ENCODE results near the gene SNAPC4. TPM values are rescaled to one million over a fixed set of nuclear protein-coding genes. Genes with fewer than 3 reads are reported as not detected.

SNAPC4 gene
- total RNA-seq, 6 experiments from 2014 or later, result 3.8 to 6.5 (median 5.4) TPM

- DNase-seq, result no peak
- no peak overlapping the region for H3K27ac ChIP-seq
- H3K4me1 ChIP-seq, result peaks cover 0 to 24% (median 11%) of the 10 kb centered on the region in 4 donors
- no peaks in the 10 kb centered on the region for H3K27me3 ChIP-seq
- ATAC-seq, result no peak
- no peak overlapping the region for H3K4me3 ChIP-seq
- H3K9me3 ChIP-seq, result no peaks in the 10 kb centered on the region
- WGBS (ENCODE audit: insufficient coverage, low coverage, low lambda C conversion rate, missing lambda C conversion rate), result 60% methylated on average over 2 of the region's 7 CpGs
- H3K36me3 ChIP-seq, result peaks cover 17 to 79% (median 57%) of the 10 kb centered on the region in 4 donors
- no peak for TF ChIP-seq POLR2A (IDR thresholded peaks at IDR 0.05)
- TF ChIP-seq, protein P1, sequence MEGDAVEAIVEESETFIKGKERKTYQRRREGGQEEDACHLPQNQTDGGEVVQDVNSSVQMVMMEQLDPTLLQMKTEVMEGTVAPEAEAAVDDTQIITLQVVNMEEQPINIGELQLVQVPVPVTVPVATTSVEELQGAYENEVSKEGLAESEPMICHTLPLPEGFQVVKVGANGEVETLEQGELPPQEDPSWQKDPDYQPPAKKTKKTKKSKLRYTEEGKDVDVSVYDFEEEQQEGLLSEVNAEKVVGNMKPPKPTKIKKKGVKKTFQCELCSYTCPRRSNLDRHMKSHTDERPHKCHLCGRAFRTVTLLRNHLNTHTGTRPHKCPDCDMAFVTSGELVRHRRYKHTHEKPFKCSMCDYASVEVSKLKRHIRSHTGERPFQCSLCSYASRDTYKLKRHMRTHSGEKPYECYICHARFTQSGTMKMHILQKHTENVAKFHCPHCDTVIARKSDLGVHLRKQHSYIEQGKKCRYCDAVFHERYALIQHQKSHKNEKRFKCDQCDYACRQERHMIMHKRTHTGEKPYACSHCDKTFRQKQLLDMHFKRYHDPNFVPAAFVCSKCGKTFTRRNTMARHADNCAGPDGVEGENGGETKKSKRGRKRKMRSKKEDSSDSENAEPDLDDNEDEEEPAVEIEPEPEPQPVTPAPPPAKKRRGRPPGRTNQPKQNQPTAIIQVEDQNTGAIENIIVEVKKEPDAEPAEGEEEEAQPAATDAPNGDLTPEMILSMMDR (IDR thresholded peaks at IDR 0.05), result no peak
- intact Hi-C loops (cut with DNase I), result no loop called here
These were observed 45.8 kb upstream of the SNAPC4 start for GRCh38 chr9:136445799-136446198.

- Histone ChIP-seq H3K4me1 (peaks cover 0 to 34% (median 16%) of the 10 kb centered on the region in 4 donors), H3K36me3 (peaks cover 7 to 62% (median 45%) of the 10 kb centered on the region in 4 donors), H3K27me3 (no peaks in the 10 kb centered on the region), H3K4me3 (no peak overlapping the region), H3K9me3 (no peaks in the 10 kb centered on the region), H3K27ac (no peak overlapping the region)
- DNase-seq (no peak), ATAC-seq (no peak)
- intact Hi-C loops (cut with DNase I), result no loop called here
- TF ChIP-seq, protein P1 (IDR thresholded peaks at IDR 0.05), result no peak
- no peak for TF ChIP-seq POLR2A (IDR thresholded peaks at IDR 0.05)
- 88% methylated on average over 11 of the region's 20 CpGs for WGBS (ENCODE audit: insufficient coverage, low coverage, low lambda C conversion rate, missing lambda C conversion rate)
These were observed 44.1 kb upstream of the SNAPC4 start for GRCh38 chr9:136444102-136444501.

- DNase-seq (no peak), ATAC-seq (no peak)
- intact Hi-C loops (cut with DNase I), result no loop called here
- Histone ChIP-seq H3K27ac (no peak overlapping the region), H3K9me3 (no peaks in the 10 kb centered on the region), H3K4me3 (no peak overlapping the region), H3K27me3 (no peaks in the 10 kb centered on the region), H3K4me1 (peaks cover 0 to 37% (median 16%) of the 10 kb centered on the region in 4 donors), H3K36me3 (peaks cover 4 to 58% (median 42%) of the 10 kb centered on the region in 4 donors)
- TF ChIP-seq, protein P1 (IDR thresholded peaks at IDR 0.05), result no peak
- WGBS (ENCODE audit: insufficient coverage, low coverage, low lambda C conversion rate, missing lambda C conversion rate), result 100% methylated on average over 5 of the region's 7 CpGs
These were observed 43.7 kb upstream of the SNAPC4 start for GRCh38 chr9:136443687-136444086.

DNA sequence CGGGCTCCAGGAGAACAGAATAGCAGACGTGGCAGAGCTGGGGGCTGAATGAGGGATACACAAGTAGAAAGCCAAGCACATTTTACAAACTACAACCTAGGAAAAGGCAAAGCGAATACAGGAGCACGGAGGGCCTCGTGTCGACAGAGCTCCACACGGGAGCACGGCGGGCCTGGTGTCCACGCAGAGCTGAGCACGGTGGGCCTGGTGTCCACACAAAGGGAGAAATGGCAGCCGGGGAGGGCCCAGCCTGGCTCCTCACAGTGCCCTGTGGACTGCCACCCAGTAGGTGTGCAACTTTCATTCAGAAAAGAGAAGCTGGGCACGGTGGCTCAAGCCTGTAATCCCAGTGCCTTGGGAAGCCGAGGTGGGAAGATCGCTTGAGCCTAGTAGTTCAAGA, 43.1 kb upstream of the SNAPC4 start:
- intact Hi-C loops (cut with DNase I), result no loop called here
- DNase-seq, result no peak
- TF ChIP-seq POLR2A (IDR thresholded peaks at IDR 0.05), result no peak
- TF ChIP-seq, protein P1 (IDR thresholded peaks at IDR 0.05), result no peak
- Histone ChIP-seq H3K4me3 (no peak overlapping the region), H3K27ac (peak overlapping the region in 1 of 3 donors; percentile 86), H3K4me1 (peaks cover 0 to 43% (median 19%) of the 10 kb centered on the region in 4 donors), H3K36me3 (peaks cover 4 to 57% (median 41%) of the 10 kb centered on the region in 4 donors), H3K27me3 (no peaks in the 10 kb centered on the region), H3K9me3 (no peaks in the 10 kb centered on the region)
- no peak for ATAC-seq
- WGBS (ENCODE audit: insufficient coverage, low coverage, low lambda C conversion rate, missing lambda C conversion rate), result 94% methylated on average over 10 of the region's 15 CpGs

DNA sequence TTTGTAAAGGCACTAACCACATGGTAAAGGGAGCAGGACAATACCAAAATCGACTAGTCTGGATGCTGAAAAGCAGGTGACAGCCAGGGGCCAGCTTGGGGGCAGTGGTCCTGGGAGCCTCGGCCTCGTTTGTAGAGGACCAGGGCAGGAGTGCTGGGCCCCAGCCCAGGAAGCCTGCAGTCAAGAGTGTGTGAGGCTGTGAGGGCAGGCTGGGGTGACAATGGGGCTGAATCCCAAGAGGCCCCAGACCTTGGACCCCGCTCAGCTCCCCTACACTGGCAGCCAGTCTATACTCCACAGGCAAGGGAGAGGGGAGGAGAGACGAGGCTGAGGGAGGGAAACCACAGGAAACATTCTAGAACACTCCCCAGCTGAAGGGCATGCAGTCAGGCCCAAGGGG, 42.3 kb upstream of the SNAPC4 start:
- Histone ChIP-seq H3K4me3 (no peak overlapping the region), H3K36me3 (peaks cover 4 to 49% (median 33%) of the 10 kb centered on the region in 4 donors), H3K27me3 (no peaks in the 10 kb centered on the region), H3K27ac (peak overlapping the region in 2 of 3 donors; percentile 49 to 86), H3K9me3 (no peaks in the 10 kb centered on the region), H3K4me1 (peaks cover 0 to 51% (median 21%) of the 10 kb centered on the region in 4 donors)
- no CpG with 5 or more reads among the region's 5 CpGs for WGBS (ENCODE audit: insufficient coverage, low coverage, low lambda C conversion rate, missing lambda C conversion rate)
- DNase-seq (no peak), ATAC-seq (no peak)
- no peak for TF ChIP-seq POLR2A (IDR thresholded peaks at IDR 0.05)
- TF ChIP-seq, protein P1 (IDR thresholded peaks at IDR 0.05), result no peak
- intact Hi-C loops (cut with DNase I), result no loop called here
